A204.1 (cell line): ENCODE measurements around the gene PCYT1A.
A peak's percentile ranks its signal among the peaks of the same experiment; 100 is the strongest.
"Not testable (repeated sequence)": the region's sequence is repeated elsewhere in the genome, so short reads cannot be mapped to it uniquely, and the experiment has no call there.

Experiments
- FAIRE-seq: peaks from 2 replicates; lab custom pipeline; 2012; peaks lifted over from hg19 to GRCh38; lab: Jason Lieb, UNC

PCYT1A gene

GRCh38 chr3:196287440-196288140 lies at the start of gene PCYT1A:
Gene PCYT1A, minus strand, starts transcription at chr3:196287726. Its CDS starts 17,195 bp downstream, at chr3:196270531.
- peak; percentile 73 for FAIRE-seq

- FAIRE-seq = no peak
These were observed 49.0 kb upstream of the PCYT1A start for GRCh38 chr3:196336319-196337145.

DNA sequence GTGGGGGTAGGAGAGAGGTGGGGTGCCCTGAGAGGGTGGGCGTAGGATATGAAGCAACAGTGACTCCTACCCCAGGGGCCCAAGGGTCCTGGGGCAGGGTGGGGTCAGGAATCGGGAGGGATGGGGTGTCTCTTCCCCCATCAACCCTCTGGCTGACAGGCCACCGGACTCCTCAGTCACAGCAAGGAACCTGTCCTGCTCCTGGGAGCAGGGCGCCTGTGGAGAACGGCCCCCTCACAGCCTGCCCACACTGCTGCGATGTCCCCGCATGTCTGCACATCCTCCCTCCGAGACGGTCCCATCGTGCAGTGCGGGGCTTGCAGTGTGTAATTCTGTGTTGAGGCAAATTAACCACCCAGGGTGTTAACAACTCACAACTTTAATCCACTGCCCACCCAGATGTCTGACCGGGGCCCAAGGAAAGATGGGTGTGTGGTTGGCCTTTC lies 48.0 kb upstream of the PCYT1A start:
- no peak for FAIRE-seq

DNA sequence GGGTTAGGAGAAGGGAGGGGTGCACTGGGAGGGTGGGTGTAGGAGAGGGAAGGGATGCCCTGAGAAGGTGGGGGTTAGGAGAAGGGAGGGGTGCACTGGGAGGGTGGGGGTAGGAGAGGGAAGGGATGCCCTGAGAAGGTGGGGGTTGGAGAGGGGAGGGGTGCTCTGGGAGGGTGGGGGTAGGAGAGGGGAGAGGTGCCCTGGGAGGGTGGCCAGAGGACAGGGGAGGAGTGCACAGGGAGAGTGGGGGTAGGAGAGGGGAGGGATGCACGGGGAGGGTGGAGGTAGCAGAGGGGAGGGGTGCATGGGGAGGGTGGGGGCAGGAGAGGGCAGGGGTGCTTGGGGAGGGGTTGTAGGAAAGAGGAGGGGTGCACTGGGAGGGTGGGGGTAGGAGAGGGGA lies 47.5 kb upstream of the PCYT1A start:
- no peak for FAIRE-seq

- FAIRE-seq = no peak
These were observed 44.6 kb upstream of the PCYT1A start for GRCh38 chr3:196332168-196332567.

DNA sequence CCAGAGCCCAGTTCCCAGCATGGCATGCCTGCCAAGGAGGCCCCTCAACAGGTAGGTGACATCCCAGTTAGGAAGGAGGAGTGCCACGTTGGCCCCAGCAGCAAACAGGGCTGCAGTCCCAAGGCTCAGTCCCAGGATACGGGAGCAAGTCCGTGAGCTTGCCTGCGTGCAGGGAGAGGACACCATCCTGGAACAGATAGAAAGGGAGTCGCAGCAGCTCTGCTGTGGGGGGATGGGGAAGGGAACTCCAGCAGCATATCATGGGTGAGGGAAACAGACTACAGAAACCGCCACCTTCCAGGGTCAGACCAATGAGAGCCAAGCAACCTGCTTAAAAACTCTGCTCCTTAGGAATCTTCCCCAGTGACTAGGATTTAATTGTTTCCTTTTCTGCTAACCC lies 39.9 kb upstream of the PCYT1A start:
- FAIRE-seq = no peak

DNA sequence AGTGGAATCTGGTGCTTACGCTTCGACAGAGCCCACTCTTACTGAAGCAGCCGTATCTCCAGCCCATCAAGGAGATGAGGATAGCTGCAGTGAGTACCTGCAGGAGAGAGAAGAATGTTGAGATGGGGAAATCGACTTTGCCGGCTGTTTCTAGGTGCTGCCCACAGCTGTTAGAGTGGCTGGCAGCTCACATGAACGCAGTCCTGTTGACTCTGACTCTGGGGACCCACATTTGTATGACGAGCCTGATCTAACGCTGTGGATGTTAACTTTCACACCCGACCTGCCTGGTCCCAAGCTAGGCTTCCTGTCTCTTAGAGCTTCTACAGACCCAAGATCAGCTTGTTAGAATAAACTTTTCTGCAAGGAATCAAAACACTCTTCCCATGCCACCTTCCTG lies 39.4 kb upstream of the PCYT1A start:
- no peak for FAIRE-seq

- no peak for FAIRE-seq
These were observed 36.2 kb upstream of the PCYT1A start for GRCh38 chr3:196323691-196324090.

- FAIRE-seq = no peak
These were observed 35.5 kb upstream of the PCYT1A start for GRCh38 chr3:196323016-196323415.

DNA sequence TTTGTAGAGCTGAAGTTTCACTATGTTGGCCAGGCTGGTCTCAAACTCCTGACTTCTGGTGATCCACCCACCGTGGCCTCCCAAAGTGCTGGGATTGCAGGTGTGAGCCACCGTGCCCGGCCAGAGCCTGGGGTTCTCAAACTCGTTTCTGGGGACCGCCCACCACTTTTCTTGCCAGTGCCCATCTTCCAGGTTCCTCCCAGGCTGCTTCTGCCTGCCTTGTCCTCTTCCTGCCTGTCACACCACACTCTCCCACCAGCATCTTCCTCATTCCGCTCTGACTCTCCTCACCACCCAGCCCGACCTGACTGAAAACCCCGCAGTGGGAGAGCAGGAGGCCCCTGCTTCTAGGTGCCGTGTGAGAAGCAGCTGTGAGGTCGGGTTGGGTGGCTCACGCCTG lies 33.6 kb upstream of the PCYT1A start:
- FAIRE-seq = no peak

- no peak for FAIRE-seq
These were observed 32.6 kb upstream of the PCYT1A start for GRCh38 chr3:196320137-196320536.

- FAIRE-seq = no peak
These were observed 30.4 kb upstream of the PCYT1A start, which contains the start of gene DYNLT2B for GRCh38 chr3:196317687-196318467. Gene DYNLT2B, minus strand, starts transcription at chr3:196318240. Its CDS starts 88 bp downstream, at chr3:196318152.

DNA sequence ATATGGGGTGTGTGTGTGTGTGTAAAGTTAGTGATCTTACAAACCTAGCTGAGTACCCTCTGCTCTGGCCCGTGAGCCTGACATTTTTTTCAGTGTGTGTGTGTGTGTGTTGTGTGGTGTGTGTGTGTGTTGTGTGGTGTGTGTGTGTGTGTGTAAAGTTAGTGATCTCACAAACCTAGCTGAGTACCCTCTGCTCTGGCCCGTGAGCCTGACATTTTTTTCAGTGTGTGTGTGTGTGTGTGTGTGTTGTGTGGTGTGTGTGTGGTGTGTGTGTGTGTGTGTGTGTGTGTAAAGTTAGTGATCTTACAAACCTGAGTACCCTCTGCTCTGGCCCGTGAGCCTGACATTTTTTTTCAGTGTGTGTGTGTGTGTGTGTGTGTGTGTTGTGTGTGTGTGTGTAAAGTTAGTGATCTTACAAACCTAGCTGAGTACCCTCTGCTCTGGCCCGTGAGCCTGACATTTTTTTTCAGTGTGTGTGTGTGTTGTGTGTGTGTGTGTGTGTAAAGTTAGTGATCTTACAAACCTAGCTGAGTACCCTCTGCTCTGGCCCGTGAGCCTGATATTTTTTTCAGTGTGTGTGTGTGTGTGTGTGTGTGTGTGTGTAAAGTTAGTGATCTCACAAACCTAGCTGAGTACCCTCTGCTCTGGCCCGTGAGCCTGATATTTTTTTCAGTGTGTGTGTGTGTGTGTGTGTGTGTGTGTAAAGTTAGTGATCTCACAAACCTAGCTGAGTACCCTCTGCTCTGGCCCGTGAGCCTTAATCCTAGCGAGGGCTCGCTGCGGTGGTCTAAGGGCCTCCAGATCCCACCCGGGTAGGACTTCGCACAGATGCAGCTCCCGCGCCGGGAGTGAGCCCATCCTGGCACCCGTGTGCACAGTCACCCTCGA lies 29.5 kb upstream of the PCYT1A start:
- FAIRE-seq = not testable (repeated sequence)

DNA sequence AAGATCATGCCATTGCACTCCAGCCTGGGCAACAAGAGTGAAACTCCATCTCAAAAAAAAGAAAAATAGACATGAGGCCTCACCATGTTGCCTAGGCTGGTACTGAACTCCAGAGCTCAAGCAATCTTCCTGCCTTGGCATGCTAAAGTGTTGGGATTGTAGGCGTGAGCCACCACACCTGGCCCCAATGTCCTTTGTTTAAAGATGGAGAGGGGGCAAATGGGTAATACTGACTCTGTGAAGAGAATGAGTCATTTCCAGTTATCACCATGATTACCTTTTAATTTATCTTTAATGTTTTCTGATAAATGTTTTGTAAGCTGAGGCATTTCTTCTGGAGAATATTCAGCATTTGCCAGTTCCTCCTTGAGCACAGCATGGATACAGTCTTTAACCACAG lies 28.3 kb upstream of the PCYT1A start:
- FAIRE-seq = no peak

DNA sequence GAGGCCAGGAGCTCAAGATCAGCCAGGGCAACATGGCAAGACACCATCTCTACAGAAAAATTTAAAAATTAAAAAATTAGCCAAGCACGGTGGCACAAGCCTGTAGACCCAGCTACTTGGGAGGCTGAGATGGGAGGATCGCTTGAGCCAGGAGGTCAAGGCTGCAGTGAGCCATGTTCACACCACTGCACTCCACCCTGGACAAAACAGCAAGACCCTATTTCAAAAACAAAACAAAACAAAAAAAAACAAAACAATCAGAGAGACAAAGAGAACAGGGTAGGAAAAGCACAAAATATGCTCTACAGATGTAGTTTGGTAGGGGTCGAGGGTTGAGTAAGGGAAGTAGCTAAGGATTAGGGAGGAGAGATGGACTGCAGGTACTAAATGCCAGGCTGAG lies 27.1 kb upstream of the PCYT1A start:
- no peak for FAIRE-seq

GRCh38 chr3:196314086-196314485 lies 26.6 kb upstream of the PCYT1A start:
- FAIRE-seq = not testable (repeated sequence)

GRCh38 chr3:196302960-196303359 lies 15.4 kb upstream of the PCYT1A start:
- FAIRE-seq = not testable (repeated sequence)

DNA sequence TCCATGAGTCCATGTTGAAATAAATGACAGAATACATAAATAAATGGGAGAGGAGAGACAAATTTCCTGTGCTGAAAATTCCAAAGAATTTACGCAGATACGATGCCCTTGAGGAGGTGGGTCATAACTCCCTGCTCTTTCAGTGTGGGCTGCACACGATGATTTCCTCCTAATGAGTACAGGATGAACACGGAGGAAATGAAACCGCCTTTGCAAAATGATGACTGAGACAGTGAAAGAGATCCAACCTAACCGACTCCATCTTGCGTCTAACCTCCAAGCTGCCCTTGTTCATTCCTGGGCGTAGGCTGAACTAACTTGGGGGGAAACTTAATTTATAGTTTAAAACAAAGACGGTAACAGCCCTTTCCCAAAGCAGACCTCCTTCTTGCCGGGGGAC lies 15.0 kb upstream of the PCYT1A start:
- not testable (repeated sequence) for FAIRE-seq

DNA sequence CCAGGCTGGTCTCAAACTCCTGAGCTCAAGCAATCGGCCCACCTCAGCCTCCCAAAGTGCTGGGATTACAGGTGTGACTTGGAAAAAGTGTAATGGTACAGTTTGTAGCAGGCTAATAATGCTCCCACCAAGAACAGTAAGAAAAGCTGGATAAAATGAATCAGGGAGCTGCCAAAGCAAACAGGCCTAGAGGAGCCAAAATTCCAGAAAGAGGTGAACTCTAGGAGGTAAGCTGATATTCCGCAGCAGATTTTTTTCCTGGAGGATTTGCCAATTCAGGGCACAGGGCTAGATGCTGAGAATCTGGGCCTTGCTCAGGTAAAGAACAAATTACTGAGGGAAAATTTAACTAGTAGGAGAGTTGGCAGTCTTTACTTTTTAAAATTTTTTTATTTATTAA lies 11.0 kb upstream of the PCYT1A start:
- FAIRE-seq = no peak

- no peak for FAIRE-seq
These were observed 4.9 kb upstream of the PCYT1A start for GRCh38 chr3:196292286-196292923.

GRCh38 chr3:196288141-196288460 lies 575 bp upstream of the PCYT1A start:
- FAIRE-seq = no peak
